Muscle layer of duodenum (tissue), 2 donors: ENCODE measurements around the gene STXBP1.

Experiments used
- H3K27ac ChIP-seq: one replicate; pipeline ENCODE4 v1.7.0; 2013; ENCODE audit warnings: mild to moderate bottlenecking, low read length
- H3K27me3 ChIP-seq: one replicate; pipeline ENCODE4 v1.7.0; 2013; ENCODE audit warnings: low read depth, mild to moderate bottlenecking, control low read depth, low read length
- H3K36me3 ChIP-seq, 2 donors: one replicate each; pipeline ENCODE4 v1.7.0; 2013; ENCODE audit warnings: low read length in 2 of 2, control low read depth in 1 of 2, mild to moderate bottlenecking in 1 of 2; ENCODE audit not compliant: insufficient read depth in 2 of 2, control insufficient read depth in 1 of 2
- H3K4me1 ChIP-seq, 2 donors: one replicate each; pipeline ENCODE4 v1.7.0; 2013; ENCODE audit warnings: low read length in 2 of 2, mild to moderate bottlenecking in 2 of 2, control low read depth in 1 of 2, moderate library complexity in 1 of 2; ENCODE audit not compliant: insufficient read depth in 2 of 2, control insufficient read depth in 1 of 2
- H3K4me3 ChIP-seq, 2 donors: one replicate each; pipeline ENCODE4 v1.7.0; 2013; ENCODE audit warnings: low read length in 2 of 2, low read depth in 1 of 2, mild to moderate bottlenecking in 1 of 2
- H3K9me3 ChIP-seq, 2 donors: one replicate each; pipeline ENCODE4 v1.7.0; 2013; ENCODE audit warnings: low read length in 2 of 2, control low read depth in 1 of 2, mild to moderate bottlenecking in 1 of 2; ENCODE audit not compliant: control insufficient read depth in 1 of 2
- donor health status: healthy.

The STXBP1 gene

GRCh38 chr9:127642082-127642740, 30.1 kb downstream of the STXBP1 start:
- Histone ChIP-seq H3K4me1 (no peaks in the 10 kb centered on the region), H3K36me3 (no peaks in the 10 kb centered on the region), H3K27ac (peak overlapping the region; percentile 60), H3K4me3 (no peak overlapping the region), H3K27me3 (no peaks in the 10 kb centered on the region), H3K9me3 (no peaks in the 10 kb centered on the region)

- Histone ChIP-seq H3K4me3 (no peak overlapping the region), H3K27ac (no peak overlapping the region), H3K9me3 (no peaks in the 10 kb centered on the region), H3K4me1 (peaks cover 0 to 6% of the 10 kb centered on the region in 2 donors), H3K36me3 (no peaks in the 10 kb centered on the region), H3K27me3 (no peaks in the 10 kb centered on the region)
These were observed 32.2 kb downstream of the STXBP1 start for GRCh38 chr9:127644146-127644827.

- Histone ChIP-seq H3K4me3 (no peak overlapping the region), H3K4me1 (peaks cover 0 to 6% of the 10 kb centered on the region in 2 donors), H3K9me3 (no peaks in the 10 kb centered on the region), H3K36me3 (no peaks in the 10 kb centered on the region), H3K27ac (no peak overlapping the region), H3K27me3 (no peaks in the 10 kb centered on the region)
These were observed 32.9 kb downstream of the STXBP1 start for GRCh38 chr9:127644943-127645342.

DNA sequence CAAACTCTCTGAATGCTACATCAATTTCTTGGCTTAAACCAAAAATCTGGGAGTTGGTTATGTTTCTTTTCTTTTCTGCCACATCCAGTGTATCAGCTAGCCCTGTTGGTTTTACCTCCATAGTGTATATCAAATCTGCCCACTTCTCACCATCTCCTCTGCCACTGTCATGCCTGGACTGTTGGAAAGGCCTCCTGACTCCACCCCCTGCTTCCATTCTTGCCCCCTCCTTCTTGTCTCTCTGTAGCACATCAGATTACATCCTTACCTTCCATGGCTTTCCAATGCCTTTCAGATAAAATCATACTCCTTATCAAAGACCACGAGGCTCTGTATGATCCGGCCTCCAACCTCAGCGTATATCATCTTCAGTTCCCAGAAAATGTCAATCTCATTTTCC, 35.4 kb downstream of the STXBP1 start:
- Histone ChIP-seq H3K27ac (no peak overlapping the region), H3K36me3 (peaks cover 0 to 5% of the 10 kb centered on the region in 2 donors), H3K27me3 (no peaks in the 10 kb centered on the region), H3K9me3 (no peaks in the 10 kb centered on the region), H3K4me3 (no peak overlapping the region), H3K4me1 (peaks cover 0 to 6% of the 10 kb centered on the region in 2 donors)

DNA sequence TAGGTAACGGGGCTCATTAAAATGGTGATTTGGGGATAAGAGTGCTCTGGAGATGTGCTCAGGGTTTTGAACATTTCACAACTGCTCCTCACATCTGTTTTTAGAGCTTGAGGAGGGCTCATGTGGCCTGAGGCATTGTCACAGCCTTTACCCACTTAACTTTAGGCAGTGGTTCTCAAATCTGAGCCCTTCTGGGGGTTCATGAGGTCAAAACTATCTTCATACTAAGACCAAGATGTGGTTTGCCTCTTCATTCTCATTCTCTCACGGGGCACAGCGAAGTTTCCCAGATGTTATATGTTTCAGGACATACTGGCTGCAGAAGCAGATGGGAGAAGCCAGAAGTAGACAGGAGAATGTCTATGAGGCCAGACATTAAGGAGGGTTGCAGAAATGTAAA, 38.4 kb downstream of the STXBP1 start:
- H3K27me3 ChIP-seq: no peaks in the 10 kb centered on the region
- H3K4me1 ChIP-seq: peaks cover 0 to 6% of the 10 kb centered on the region in 2 donors
- H3K27ac ChIP-seq: no peak overlapping the region
- no peaks in the 10 kb centered on the region for H3K9me3 ChIP-seq
- peaks cover 0 to 26% of the 10 kb centered on the region in 2 donors for H3K36me3 ChIP-seq
- H3K4me3 ChIP-seq: no peak overlapping the region

GRCh38 chr9:127651697-127652610, 39.9 kb downstream of the STXBP1 start:
- Histone ChIP-seq H3K4me3 (no peak overlapping the region), H3K27ac (no peak overlapping the region), H3K27me3 (no peaks in the 10 kb centered on the region), H3K4me1 (peaks cover 0 to 6% of the 10 kb centered on the region in 2 donors), H3K36me3 (peaks cover 0 to 26% of the 10 kb centered on the region in 2 donors), H3K9me3 (no peaks in the 10 kb centered on the region)

DNA sequence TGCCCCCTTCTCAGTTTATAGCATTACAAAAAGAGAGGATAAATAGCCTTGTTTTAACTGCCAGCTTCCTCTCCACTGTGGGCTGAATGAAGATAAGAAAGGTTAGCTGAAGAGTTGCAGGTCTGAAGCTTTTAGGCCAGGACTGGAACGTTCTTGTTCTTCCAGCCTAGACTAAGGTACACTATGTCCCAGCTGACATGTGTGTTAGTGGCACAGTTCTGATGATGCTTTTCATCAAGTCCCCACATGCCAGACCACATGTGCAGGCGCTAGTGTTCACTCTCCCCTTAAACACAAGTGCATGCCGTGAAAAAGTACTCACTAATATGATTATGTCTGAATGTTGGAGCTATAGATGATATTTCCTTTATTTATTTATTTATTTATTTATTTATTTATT, 40.7 kb downstream of the STXBP1 start:
- H3K27ac ChIP-seq: no peak overlapping the region
- H3K36me3 ChIP-seq: peaks cover 0 to 26% of the 10 kb centered on the region in 2 donors
- H3K4me3 ChIP-seq: no peak overlapping the region
- no peaks in the 10 kb centered on the region for H3K9me3 ChIP-seq
- H3K27me3 ChIP-seq: no peaks in the 10 kb centered on the region
- peaks cover 0 to 3% of the 10 kb centered on the region in 2 donors for H3K4me1 ChIP-seq

- Histone ChIP-seq H3K27me3 (no peaks in the 10 kb centered on the region), H3K9me3 (no peaks in the 10 kb centered on the region), H3K4me3 (no peak overlapping the region), H3K27ac (no peak overlapping the region), H3K4me1 (no peaks in the 10 kb centered on the region), H3K36me3 (peaks cover under 1 to 36% of the 10 kb centered on the region in 2 donors)
These were observed 42.5 kb downstream of the STXBP1 start for GRCh38 chr9:127654619-127655018.

DNA sequence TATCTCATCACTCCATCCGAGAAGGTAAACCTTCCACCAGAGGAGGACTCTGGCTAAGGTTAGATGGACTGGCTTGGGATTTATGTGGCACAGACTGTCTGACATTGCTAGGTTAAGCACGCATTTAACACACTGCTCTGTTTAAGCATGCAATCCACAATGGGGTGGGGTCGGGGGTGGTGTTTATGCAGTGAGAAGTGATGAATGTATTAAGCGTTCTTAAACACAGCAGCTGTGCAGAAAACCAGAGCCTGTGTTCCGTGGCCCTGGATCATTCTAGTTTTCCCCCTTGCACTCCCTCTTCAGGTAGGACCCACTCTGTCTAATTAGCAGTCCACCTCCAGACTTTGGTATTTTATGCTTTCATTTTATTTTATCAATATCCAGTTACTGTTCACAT, 46.4 kb downstream of the STXBP1 start:
- Histone ChIP-seq H3K27me3 (no peaks in the 10 kb centered on the region), H3K9me3 (no peaks in the 10 kb centered on the region), H3K4me1 (no peaks in the 10 kb centered on the region), H3K36me3 (peaks cover 13 to 56% of the 10 kb centered on the region in 2 donors), H3K4me3 (no peak overlapping the region), H3K27ac (no peak overlapping the region)

- Histone ChIP-seq H3K36me3 (peaks cover 21 to 65% of the 10 kb centered on the region in 2 donors), H3K4me1 (no peaks in the 10 kb centered on the region), H3K9me3 (no peaks in the 10 kb centered on the region), H3K4me3 (no peak overlapping the region), H3K27me3 (no peaks in the 10 kb centered on the region), H3K27ac (no peak overlapping the region)
These were observed 49.0 kb downstream of the STXBP1 start for GRCh38 chr9:127660886-127661741.
